Astrocyte (in vitro differentiated cells and primary cell): Measurements from ENCODE around the gene ADAMTS19. TPM values are rescaled to one million over a fixed set of nuclear protein-coding genes. Genes with fewer than 3 reads are reported as not detected.

Source experiments
- DNase-seq: peaks from one replicate; pipeline ENCODE4 v3.0.0-alpha.2; 2010; ENCODE audit warnings: low read depth
- FAIRE-seq: peaks from 2 replicates; lab custom pipeline; 2011; peaks lifted over from hg19 to GRCh38; lab: Jason Lieb, UNC
- H2AFZ ChIP-seq: 2 replicates; pipeline ENCODE4 v1.6.0; 2012; ENCODE audit warnings: low read depth, low read length, inconsistent platforms
- H3K27ac ChIP-seq: 2 replicates; pipeline ENCODE4 v1.5.1; 2011; ENCODE audit warnings: low read depth, low read length, inconsistent platforms
- H3K27me3 ChIP-seq: 2 replicates; pipeline ENCODE4 v1.6.0; 2011; ENCODE audit warnings: low read length, inconsistent platforms; ENCODE audit not compliant: insufficient read depth
- H3K36me3 ChIP-seq: 2 replicates; pipeline ENCODE4 v1.5.1; 2011; ENCODE audit warnings: low read length, inconsistent platforms; ENCODE audit not compliant: insufficient read depth
- H3K4me1 ChIP-seq: 2 replicates; pipeline ENCODE4 v1.5.1; 2011; ENCODE audit warnings: low read length, inconsistent platforms; ENCODE audit not compliant: insufficient read depth
- H3K4me2 ChIP-seq: 2 replicates; pipeline ENCODE4 v1.6.0; 2012; ENCODE audit warnings: low read length, inconsistent platforms
- H3K4me3 ChIP-seq: 2 replicates; pipeline ENCODE4 v1.5.1; 2011; ENCODE audit warnings: low read depth, mild to moderate bottlenecking, low read length, inconsistent platforms; ENCODE audit not compliant: insufficient read depth
- H3K79me2 ChIP-seq: 2 replicates; pipeline ENCODE4 v1.6.0; 2012; ENCODE audit warnings: mild to moderate bottlenecking, low read length, inconsistent platforms; ENCODE audit not compliant: insufficient read depth
- H3K9ac ChIP-seq: 2 replicates; pipeline ENCODE4 v1.6.0; 2012; ENCODE audit warnings: mild to moderate bottlenecking, low read length, inconsistent platforms
- H3K9me3 ChIP-seq: 2 replicates; pipeline ENCODE4 v1.5.1; 2012; ENCODE audit warnings: low read depth, mild to moderate bottlenecking, low read length, inconsistent platforms; ENCODE audit not compliant: insufficient read depth
- H4K20me1 ChIP-seq: 2 replicates; pipeline ENCODE4 v1.6.0; 2012; ENCODE audit warnings: low read length, inconsistent platforms; ENCODE audit not compliant: insufficient read depth
- H3K27ac Mint-ChIP-seq: one replicate; pipeline ENCODE4 v1.8.0; 2021; ENCODE audit warnings: mild to moderate bottlenecking, mixed read lengths; ENCODE audit not compliant: unreplicated experiment
- H3K27me3 Mint-ChIP-seq: one replicate; pipeline ENCODE4 v1.8.0; 2021; ENCODE audit warnings: low read depth, mixed read lengths; ENCODE audit not compliant: unreplicated experiment
- H3K36me3 Mint-ChIP-seq: one replicate; pipeline ENCODE4 v1.8.0; 2021; ENCODE audit warnings: low read depth, mixed read lengths; ENCODE audit not compliant: unreplicated experiment
- H3K4me1 Mint-ChIP-seq: one replicate; pipeline ENCODE4 v1.8.0; 2021; ENCODE audit warnings: low read depth, mixed read lengths; ENCODE audit not compliant: unreplicated experiment
- H3K4me3 Mint-ChIP-seq: one replicate; pipeline ENCODE4 v1.8.0; 2021; ENCODE audit warnings: mild to moderate bottlenecking, moderate library complexity, mixed read lengths; ENCODE audit not compliant: unreplicated experiment
- H3K9me3 Mint-ChIP-seq: one replicate; pipeline ENCODE4 v1.8.0; 2021; ENCODE audit warnings: mild to moderate bottlenecking, mixed read lengths; ENCODE audit not compliant: unreplicated experiment
- CTCF ChIP-seq: IDR thresholded peaks from 2 replicates; pipeline ENCODE4 v1.5.1; 2011; ENCODE audit warnings: low read depth, mild to moderate bottlenecking, inconsistent platforms, low read length, moderate library complexity; ENCODE audit not compliant: insufficient read depth
- EZH2 ChIP-seq: IDR thresholded peaks from 2 replicates; pipeline ENCODE4 v1.6.1; 2012; ENCODE audit warnings: mild to moderate bottlenecking, low read length, inconsistent platforms; ENCODE audit not compliant: insufficient read depth
- total RNA-seq: library from RNA; stranded (reverse); gene quantifications from 2 replicates; pipeline ENCODE4 v1.2.1, GENCODE V29; 2021

ADAMTS19 gene
- total RNA-seq, 1 donor from 2014 or later, result 0.61 TPM

DNA sequence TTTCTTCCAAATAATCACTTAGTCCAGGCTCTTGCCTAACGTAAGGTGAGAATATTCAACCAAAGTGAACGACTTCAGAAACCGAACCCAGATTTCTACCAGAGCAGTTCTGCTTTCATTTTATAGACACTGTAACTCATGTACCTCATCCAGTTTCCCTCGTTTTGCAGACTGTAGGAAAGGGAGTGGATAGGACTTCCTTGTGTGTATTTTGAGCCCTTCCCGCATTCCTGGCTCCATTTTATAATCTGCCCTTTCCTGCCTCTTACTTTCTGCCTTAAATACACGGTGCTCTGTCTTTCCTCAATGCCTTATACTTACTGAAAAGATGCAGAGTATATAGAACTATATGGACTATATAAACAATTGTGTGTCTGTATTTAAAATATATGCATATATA lies 308.6 kb downstream of the ADAMTS19 start:
- no peaks in the 10 kb centered on the region for H3K4me1 ChIP-seq
- FAIRE-seq, result no peak
- no peaks in the 10 kb centered on the region for H3K36me3 Mint-ChIP-seq
- H2AFZ ChIP-seq, result no peak overlapping the region
- no peaks in the 10 kb centered on the region for H3K9me3 ChIP-seq
- no peaks in the 10 kb centered on the region for H3K79me2 ChIP-seq
- H4K20me1 ChIP-seq, result no peaks in the 10 kb centered on the region
- no peaks in the 10 kb centered on the region for H3K27me3 ChIP-seq
- no peaks in the 10 kb centered on the region for H3K4me1 Mint-ChIP-seq
- no peak overlapping the region for H3K4me2 ChIP-seq
- H3K27ac ChIP-seq, result no peak overlapping the region
- no peak overlapping the region for H3K27ac Mint-ChIP-seq
- TF ChIP-seq EZH2 (no peak), CTCF (no peak)
- no peak overlapping the region for H3K4me3 ChIP-seq
- no peaks in the 10 kb centered on the region for H3K36me3 ChIP-seq
- no peak for DNase-seq
- H3K4me3 Mint-ChIP-seq, result no peak overlapping the region
- H3K27me3 Mint-ChIP-seq, result peaks cover 6% of the 10 kb centered on the region
- H3K9ac ChIP-seq, result no peak overlapping the region
- no peaks in the 10 kb centered on the region for H3K9me3 Mint-ChIP-seq

DNA sequence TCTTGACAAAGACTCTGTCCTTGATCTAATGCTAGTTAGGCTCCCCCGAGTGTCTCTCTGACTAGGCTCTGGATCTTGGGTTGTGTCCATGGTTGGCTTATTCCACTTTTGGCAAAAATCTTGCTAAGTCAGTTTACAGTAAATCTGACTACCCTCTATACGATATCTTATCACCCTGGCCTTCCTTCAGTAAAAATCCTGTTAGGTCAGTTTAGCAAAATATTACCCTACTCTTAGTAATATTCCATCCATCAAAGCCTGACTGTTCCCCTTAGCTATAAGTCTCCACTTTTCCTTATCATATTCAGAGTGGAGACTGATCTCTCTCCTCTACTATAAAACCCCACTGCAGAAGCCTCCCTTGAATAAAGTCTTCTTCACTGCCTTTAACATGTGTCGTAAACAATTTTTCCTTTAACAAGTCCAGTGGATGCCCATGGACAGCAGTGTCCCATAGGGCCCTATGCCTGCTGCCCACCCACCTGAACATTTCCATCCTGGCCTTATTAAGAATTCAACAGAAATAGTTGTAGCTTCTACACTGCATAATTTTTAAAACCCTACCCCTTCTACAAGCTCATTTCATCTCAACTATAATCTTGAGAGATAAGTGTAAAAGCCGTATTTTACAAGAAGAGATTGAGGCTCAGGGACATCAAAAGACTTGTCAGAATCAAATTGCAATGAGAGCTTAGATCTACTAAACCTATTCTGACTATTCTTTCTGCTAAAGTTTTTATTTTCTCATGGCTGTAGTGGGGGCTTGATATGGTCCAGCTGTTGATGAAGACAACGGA lies 310.1 kb downstream of the ADAMTS19 start:
- no peak for FAIRE-seq
- H3K4me3 Mint-ChIP-seq, result no peak overlapping the region
- H3K36me3 Mint-ChIP-seq, result no peaks in the 10 kb centered on the region
- H3K27ac Mint-ChIP-seq, result no peak overlapping the region
- Histone ChIP-seq H3K27me3 (no peaks in the 10 kb centered on the region), H3K9ac (no peak overlapping the region), H2AFZ (no peak overlapping the region), H3K9me3 (no peaks in the 10 kb centered on the region), H3K36me3 (no peaks in the 10 kb centered on the region), H3K4me3 (no peak overlapping the region), H3K79me2 (no peaks in the 10 kb centered on the region), H3K4me2 (no peak overlapping the region), H3K4me1 (no peaks in the 10 kb centered on the region), H4K20me1 (no peaks in the 10 kb centered on the region), H3K27ac (no peak overlapping the region)
- H3K9me3 Mint-ChIP-seq, result no peaks in the 10 kb centered on the region
- DNase-seq, result no peak
- H3K27me3 Mint-ChIP-seq, result peaks cover 6% of the 10 kb centered on the region
- TF ChIP-seq CTCF (no peak), EZH2 (no peak)
- no peaks in the 10 kb centered on the region for H3K4me1 Mint-ChIP-seq
